ENCODE measurements around the gene PSMD6. TPM values are rescaled to one million over a fixed set of nuclear protein-coding genes. Genes with fewer than 3 reads are reported as not detected.

Gene PSMD6
- total and polyA plus RNA-seq, 8 donors, result 15.8 to 98.5 (median 55.5) TPM

DNA sequence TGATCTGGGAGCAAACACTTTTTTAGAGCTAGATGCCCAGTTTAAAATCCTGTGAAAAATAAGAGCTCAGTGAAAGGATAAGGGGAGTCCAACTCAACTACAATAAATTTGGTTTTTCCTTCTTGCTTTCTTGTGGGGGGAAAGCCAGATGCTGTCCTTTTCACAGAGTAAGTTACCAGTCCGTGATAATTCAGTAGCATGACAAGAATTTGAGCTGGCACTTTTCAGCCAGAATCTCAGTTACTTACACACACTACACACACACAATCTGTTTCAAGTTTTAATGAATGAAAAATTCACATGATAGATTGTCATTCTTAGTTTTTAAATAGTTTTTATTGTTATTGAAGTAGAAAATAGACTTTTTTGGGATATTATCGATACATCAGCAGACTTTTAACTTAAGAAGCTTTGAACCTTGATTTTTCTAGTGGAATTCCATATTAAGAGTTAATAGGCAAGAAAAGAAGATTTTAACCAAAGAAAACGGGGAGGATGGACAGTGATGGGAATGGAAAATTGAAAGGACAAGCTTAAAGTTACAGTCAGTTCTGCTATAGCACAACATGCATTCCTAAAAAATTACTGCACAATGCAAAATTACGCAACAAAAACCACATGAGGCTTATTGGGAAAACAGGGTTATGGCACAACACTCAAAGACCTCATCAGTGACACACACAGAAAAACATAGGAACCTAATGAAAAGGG is 47.0 kb downstream of the PSMD6 start:
- no peak overlapping the region for H3K4me3 ChIP-seq
- TF ChIP-seq POLR2AphosphoS5 (IDR thresholded peaks at IDR 0.05) (peak in 2 of 3 donors; percentile 51 to 56), EP300 (IDR thresholded peaks at IDR 0.05) (no peak), POLR2A (IDR thresholded peaks at IDR 0.05) (no peak)
- TF ChIP-seq, protein P1, sequence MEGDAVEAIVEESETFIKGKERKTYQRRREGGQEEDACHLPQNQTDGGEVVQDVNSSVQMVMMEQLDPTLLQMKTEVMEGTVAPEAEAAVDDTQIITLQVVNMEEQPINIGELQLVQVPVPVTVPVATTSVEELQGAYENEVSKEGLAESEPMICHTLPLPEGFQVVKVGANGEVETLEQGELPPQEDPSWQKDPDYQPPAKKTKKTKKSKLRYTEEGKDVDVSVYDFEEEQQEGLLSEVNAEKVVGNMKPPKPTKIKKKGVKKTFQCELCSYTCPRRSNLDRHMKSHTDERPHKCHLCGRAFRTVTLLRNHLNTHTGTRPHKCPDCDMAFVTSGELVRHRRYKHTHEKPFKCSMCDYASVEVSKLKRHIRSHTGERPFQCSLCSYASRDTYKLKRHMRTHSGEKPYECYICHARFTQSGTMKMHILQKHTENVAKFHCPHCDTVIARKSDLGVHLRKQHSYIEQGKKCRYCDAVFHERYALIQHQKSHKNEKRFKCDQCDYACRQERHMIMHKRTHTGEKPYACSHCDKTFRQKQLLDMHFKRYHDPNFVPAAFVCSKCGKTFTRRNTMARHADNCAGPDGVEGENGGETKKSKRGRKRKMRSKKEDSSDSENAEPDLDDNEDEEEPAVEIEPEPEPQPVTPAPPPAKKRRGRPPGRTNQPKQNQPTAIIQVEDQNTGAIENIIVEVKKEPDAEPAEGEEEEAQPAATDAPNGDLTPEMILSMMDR (IDR thresholded peaks at IDR 0.05), result no peak

DNA sequence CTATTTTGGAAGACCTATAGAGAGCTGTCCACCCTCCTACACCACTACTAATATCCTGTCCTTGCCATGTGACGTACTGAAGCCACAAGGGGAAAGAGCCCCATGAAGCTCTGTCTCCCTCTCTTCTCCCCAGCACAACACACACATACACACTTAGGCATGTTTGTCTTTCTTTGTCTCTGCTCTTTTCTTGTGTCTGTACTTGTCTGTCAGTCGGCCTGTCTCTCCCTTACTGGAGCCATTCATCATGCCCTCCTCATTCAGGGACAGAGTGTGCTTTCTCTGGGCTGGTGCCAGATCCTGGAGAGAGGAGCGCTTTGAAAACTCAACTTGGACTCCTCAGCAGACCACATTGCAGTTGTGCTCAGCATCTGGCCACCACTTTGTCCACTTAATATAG is 47.6 kb downstream of the PSMD6 start:
- no peak for DNase-seq
- WGBS, 5 donors, result 50 to 79% (median 67%) methylated on average over 3 of the region's 3 CpGs
- Histone ChIP-seq H3K27me3 (no peaks in the 10 kb centered on the region), H3K4me1 (peaks cover 30 to 92% (median 65%) of the 10 kb centered on the region in 4 donors), H3K9me3 (no peaks in the 10 kb centered on the region), H3K27ac (peak overlapping the region in 2 of 5 donors; percentile 36 to 48), H3K4me3 (no peak overlapping the region), H3K36me3 (peaks cover 7 to 16% (median 10%) of the 10 kb centered on the region in 4 donors)
- intact Hi-C loops (cut with DNase I; ENCODE audit: low total_unique reads), result no loop called here
- TF ChIP-seq EP300 (IDR thresholded peaks at IDR 0.05) (no peak), POLR2A (IDR thresholded peaks at IDR 0.05) (no peak), POLR2AphosphoS5 (IDR thresholded peaks at IDR 0.05) (no peak)
- TF ChIP-seq, protein P1 (IDR thresholded peaks at IDR 0.05), result no peak

More for the DNA sequence above, 47.0 kb downstream of the PSMD6 start:
- Histone ChIP-seq H3K4me1 (peaks cover 24 to 91% (median 62%) of the 10 kb centered on the region in 4 donors), H3K9me3 (no peaks in the 10 kb centered on the region), H3K36me3 (peaks cover 12 to 22% (median 16%) of the 10 kb centered on the region in 4 donors), H3K27ac (peak overlapping the region in 2 of 5 donors; percentile 36 to 48), H3K27me3 (no peaks in the 10 kb centered on the region)
- no peak for DNase-seq
- WGBS, 5 donors, result 75 to 95% (median 88%) methylated on average over 4 of the region's 4 CpGs
- intact Hi-C loops (cut with DNase I; ENCODE audit: low total_unique reads), result no loop called here

DNA sequence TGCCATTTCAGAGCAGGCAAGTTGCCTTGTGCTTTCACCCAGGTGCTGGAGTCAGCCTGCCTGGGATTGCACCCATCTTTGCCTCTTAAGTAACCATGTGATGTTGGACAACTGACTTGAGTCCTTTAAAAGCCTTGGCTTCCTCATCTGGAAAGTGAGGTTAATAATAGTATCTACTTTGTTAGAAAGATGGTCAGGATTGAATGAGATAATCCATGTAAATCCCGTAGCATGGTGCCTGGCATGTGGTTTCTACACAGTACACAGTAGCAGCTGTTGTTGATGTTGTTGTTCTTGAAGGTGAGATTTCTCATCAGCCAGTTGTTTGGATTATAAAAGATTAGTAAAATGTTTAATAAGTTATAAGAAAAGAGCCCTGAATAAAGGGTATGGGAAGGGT is 48.8 kb downstream of the PSMD6 start:
- Histone ChIP-seq H3K27me3 (no peaks in the 10 kb centered on the region), H3K4me3 (no peak overlapping the region), H3K4me1 (peaks cover 34 to 94% (median 75%) of the 10 kb centered on the region in 4 donors), H3K27ac (no peak overlapping the region), H3K9me3 (no peaks in the 10 kb centered on the region), H3K36me3 (peaks cover 0 to 5% (median 0%) of the 10 kb centered on the region in 4 donors)
- TF ChIP-seq POLR2A (IDR thresholded peaks at IDR 0.05) (no peak), EP300 (IDR thresholded peaks at IDR 0.05) (no peak), POLR2AphosphoS5 (IDR thresholded peaks at IDR 0.05) (no peak)
- TF ChIP-seq, protein P1 (IDR thresholded peaks at IDR 0.05), result no peak
- 75 to 87% (median 78%) methylated on average over 1 of the region's 1 CpG for WGBS, 5 donors
- DNase-seq, result no peak
- intact Hi-C loops (cut with DNase I; ENCODE audit: low total_unique reads), result no loop called here

DNA sequence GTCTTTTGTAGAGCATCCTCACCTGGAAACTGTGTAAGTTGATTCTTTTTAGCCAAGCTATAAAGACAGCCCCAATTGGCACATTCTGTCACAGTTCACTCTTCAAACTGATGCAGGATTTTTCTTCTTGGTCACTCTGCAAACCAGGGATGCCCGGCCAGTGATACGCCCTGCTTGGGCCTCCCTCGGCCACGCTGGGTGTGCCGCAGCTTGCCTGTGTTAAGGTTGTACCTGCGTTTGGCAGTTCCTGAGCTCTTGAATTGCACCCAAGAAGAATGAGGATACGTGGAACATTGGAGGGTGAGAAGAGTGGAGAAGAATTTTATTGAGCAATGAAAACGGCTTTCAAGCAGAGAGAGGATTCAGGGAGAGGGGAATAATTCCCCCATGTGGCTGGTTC is 49.9 kb downstream of the PSMD6 start:
- H3K4me1 ChIP-seq, result peaks cover 35 to 94% (median 79%) of the 10 kb centered on the region in 4 donors
- no peaks in the 10 kb centered on the region for H3K27me3 ChIP-seq
- no peak overlapping the region for H3K4me3 ChIP-seq
- intact Hi-C loops (cut with DNase I; ENCODE audit: low total_unique reads), result no loop called here
- no peak for DNase-seq
- peak overlapping the region in 1 of 5 donors; percentile 0 for H3K27ac ChIP-seq
- WGBS, 5 donors, result 68 to 94% (median 93%) methylated on average over 7 to 8 of the region's 8 CpGs
- peaks cover 0 to 5% (median 0%) of the 10 kb centered on the region in 4 donors for H3K36me3 ChIP-seq
- TF ChIP-seq POLR2A (IDR thresholded peaks at IDR 0.05) (no peak), EP300 (IDR thresholded peaks at IDR 0.05) (no peak), POLR2AphosphoS5 (IDR thresholded peaks at IDR 0.05) (no peak)
- TF ChIP-seq, protein P1 (IDR thresholded peaks at IDR 0.05), result no peak
- no peaks in the 10 kb centered on the region for H3K9me3 ChIP-seq
